Osteoblast (primary cell): ENCODE measurements around the gene RS1. TPM values are rescaled to one million over a fixed set of nuclear protein-coding genes. Genes with fewer than 3 reads are reported as not detected.

ENCODE experiments used
- DNase-seq: peaks from one replicate; pipeline ENCODE4 v3.0.0; 2011; ENCODE audit warnings: low spot score, mixed read lengths; ENCODE audit not compliant: insufficient read length; ENCODE audit errors: missing footprints
- H2AFZ ChIP-seq: 2 replicates; pipeline ENCODE4 v1.6.0; 2011; ENCODE audit warnings: mild to moderate bottlenecking, low read length
- H3K27ac ChIP-seq: 2 replicates; pipeline ENCODE4 v1.5.1; 2011; ENCODE audit warnings: mild to moderate bottlenecking, low read depth, low read length, moderate library complexity
- H3K27me3 ChIP-seq: 2 replicates; pipeline ENCODE4 v1.6.0; 2012; ENCODE audit warnings: mild to moderate bottlenecking, control low read depth, inconsistent platforms, low read length, moderate library complexity; ENCODE audit not compliant: insufficient read depth
- H3K36me3 ChIP-seq: 2 replicates; pipeline ENCODE4 v1.5.1; 2011; ENCODE audit warnings: mild to moderate bottlenecking, low read length, control low read depth, moderate library complexity; ENCODE audit not compliant: insufficient read depth
- H3K4me1 ChIP-seq: 2 replicates; pipeline ENCODE4 v1.5.1; 2011; ENCODE audit warnings: mild to moderate bottlenecking, low read length, control low read depth, moderate library complexity; ENCODE audit not compliant: insufficient read depth
- H3K4me2 ChIP-seq: 2 replicates; pipeline ENCODE4 v1.6.0; 2011; ENCODE audit warnings: mild to moderate bottlenecking, low read length; ENCODE audit not compliant: insufficient read depth
- H3K4me3 ChIP-seq: fragments of 200-600 bp; sonication (generic); 3 replicates; pipeline ENCODE4 v1.5.1; 2012; ENCODE audit warnings: mild to moderate bottlenecking, low read length, inconsistent platforms; ENCODE audit not compliant: insufficient read depth
- H3K79me2 ChIP-seq: 2 replicates; pipeline ENCODE4 v1.6.0; 2012; ENCODE audit warnings: mild to moderate bottlenecking, low read length, control low read depth, inconsistent platforms; ENCODE audit not compliant: insufficient read depth
- H3K9me3 ChIP-seq: 2 replicates; pipeline ENCODE4 v1.5.1; 2011; ENCODE audit warnings: low read depth, low read length, control low read depth
- H4K20me1 ChIP-seq: 2 replicates; pipeline ENCODE4 v1.6.0; 2012; ENCODE audit warnings: mild to moderate bottlenecking, low read length, control low read depth; ENCODE audit not compliant: insufficient read depth
- CTCF ChIP-seq: IDR thresholded peaks from 2 replicates; pipeline ENCODE4 v1.5.1; 2011; ENCODE audit warnings: mild to moderate bottlenecking, low read depth, low read length, moderate library complexity; ENCODE audit errors: extremely low read depth
- total RNA-seq: library from RNA; depleted of rRNA; stranded (reverse); fragments of >200 nt; gene quantifications from 2 replicates; pipeline ENCODE4 v1.2.3, GENCODE V29; 2012

Gene RS1
- total RNA-seq, 1 donor, result not detected

- DNase-seq, result no peak
- H3K36me3 ChIP-seq, result no peaks in the 10 kb centered on the region
- TF ChIP-seq CTCF, result no peak
- H3K4me2 ChIP-seq, result no peak overlapping the region
- H4K20me1 ChIP-seq, result no peaks in the 10 kb centered on the region
- H3K27ac ChIP-seq, result no peak overlapping the region
- H3K4me1 ChIP-seq, result no peaks in the 10 kb centered on the region
- H3K79me2 ChIP-seq, result no peaks in the 10 kb centered on the region
- no peaks in the 10 kb centered on the region for H3K9me3 ChIP-seq
- no peaks in the 10 kb centered on the region for H3K27me3 ChIP-seq
- no peak overlapping the region for H3K4me3 ChIP-seq
- H2AFZ ChIP-seq, result no peak overlapping the region
These were observed 24.3 kb downstream of the RS1 start for GRCh38 chrX:18647621-18648020.

- Histone ChIP-seq H3K4me3 (no peak overlapping the region), H3K27me3 (no peaks in the 10 kb centered on the region), H2AFZ (no peak overlapping the region), H3K9me3 (no peaks in the 10 kb centered on the region), H4K20me1 (no peaks in the 10 kb centered on the region), H3K4me1 (no peaks in the 10 kb centered on the region), H3K36me3 (no peaks in the 10 kb centered on the region), H3K4me2 (no peak overlapping the region), H3K79me2 (no peaks in the 10 kb centered on the region), H3K27ac (no peak overlapping the region)
- TF ChIP-seq CTCF, result no peak
- DNase-seq, result no peak
These were observed 28.1 kb downstream of the RS1 start for GRCh38 chrX:18643853-18644252.

GRCh38 chrX:18643243-18643642 lies 28.7 kb downstream of the RS1 start:
- Histone ChIP-seq H3K79me2 (no peaks in the 10 kb centered on the region), H3K4me2 (no peak overlapping the region)

GRCh38 chrX:18640686-18641085 lies 31.2 kb downstream of the RS1 start:
- Histone ChIP-seq H3K4me1 (no peaks in the 10 kb centered on the region), H3K27ac (no peak overlapping the region), H3K27me3 (no peaks in the 10 kb centered on the region), H3K36me3 (no peaks in the 10 kb centered on the region), H2AFZ (no peak overlapping the region), H3K79me2 (no peaks in the 10 kb centered on the region), H3K4me2 (no peak overlapping the region), H3K9me3 (no peaks in the 10 kb centered on the region), H3K4me3 (no peak overlapping the region), H4K20me1 (no peaks in the 10 kb centered on the region)
- TF ChIP-seq CTCF, result no peak
- no peak for DNase-seq

More at GRCh38 chrX:18643243-18643642, 28.7 kb downstream of the RS1 start:
- no peaks in the 10 kb centered on the region for H3K4me1 ChIP-seq
- H3K4me3 ChIP-seq, result no peak overlapping the region
- H3K36me3 ChIP-seq, result no peaks in the 10 kb centered on the region
- H3K27me3 ChIP-seq, result no peaks in the 10 kb centered on the region
- no peak for TF ChIP-seq CTCF
- H3K9me3 ChIP-seq, result no peaks in the 10 kb centered on the region
- no peak overlapping the region for H3K27ac ChIP-seq
- H2AFZ ChIP-seq, result no peak overlapping the region
- H4K20me1 ChIP-seq, result no peaks in the 10 kb centered on the region
- DNase-seq, result no peak
